Measurements from ENCODE around the gene AK9. TPM values are rescaled to one million over a fixed set of nuclear protein-coding genes. Genes with fewer than 3 reads are reported as not detected.

The AK9 gene
- total RNA-seq, 4 donors from 2014 or later = 3.1 to 9.5 (median 6.3) TPM

- no peaks in the 10 kb centered on the region for H3K9me3 ChIP-seq
- H3K27me3 ChIP-seq = no peaks in the 10 kb centered on the region
- H3K36me3 ChIP-seq = no peaks in the 10 kb centered on the region
- no peak overlapping the region for H3K4me3 ChIP-seq
- TF ChIP-seq CTCF (IDR thresholded peaks at IDR 0.05) (no peak), POLR2AphosphoS5 (IDR thresholded peaks at IDR 0.05) (no peak), EP300 (IDR thresholded peaks at IDR 0.05) (no peak), POLR2A (IDR thresholded peaks at IDR 0.05) (no peak)
- no peak for DNase-seq (ENCODE audit: low spot score in 2 of 2)
- no peaks in the 10 kb centered on the region for H3K4me1 ChIP-seq
- no peak overlapping the region for H3K27ac ChIP-seq
- 78% methylated on average over 2 of the region's 3 CpGs for WGBS
Measured at GRCh38 chr6:109516929-109517328, 174.1 kb downstream of the AK9 start.

DNA sequence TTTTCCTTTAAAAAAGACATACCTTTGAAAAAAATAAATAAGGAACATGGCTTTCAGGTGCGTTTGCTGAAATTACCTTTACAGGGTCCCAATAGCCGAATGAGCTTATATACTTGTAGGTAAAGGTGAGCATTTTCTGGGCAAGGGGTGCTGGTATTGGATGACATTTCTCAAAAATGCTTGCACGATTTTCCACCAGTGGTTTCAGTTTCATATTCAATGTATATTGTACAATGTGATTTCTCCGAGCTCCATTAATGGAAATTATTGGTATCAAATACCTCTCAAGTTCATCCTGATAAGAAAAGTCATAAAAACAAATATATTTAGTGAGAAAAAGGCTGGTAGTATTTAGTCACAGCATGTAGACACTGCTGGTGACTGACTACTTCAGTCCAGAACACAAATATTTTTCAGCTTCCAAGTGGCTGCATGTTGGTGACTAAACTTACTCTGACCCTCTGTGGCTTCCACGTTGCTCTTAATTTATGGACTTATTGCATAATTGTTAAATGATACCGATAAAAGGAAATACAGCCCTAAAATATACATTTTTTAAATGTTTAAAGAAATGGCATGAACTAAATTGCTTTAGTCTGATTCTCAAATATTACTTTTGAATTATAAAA, 175.1 kb downstream of the AK9 start:
- 69% methylated on average over 6 of the region's 6 CpGs for WGBS

GRCh38 chr6:109514946-109515345, 176.1 kb downstream of the AK9 start:
- no peaks in the 10 kb centered on the region for H3K27me3 ChIP-seq
- TF ChIP-seq CTCF (IDR thresholded peaks at IDR 0.05) (no peak), POLR2A (IDR thresholded peaks at IDR 0.05) (no peak), POLR2AphosphoS5 (IDR thresholded peaks at IDR 0.05) (no peak), EP300 (IDR thresholded peaks at IDR 0.05) (no peak)
- no peaks in the 10 kb centered on the region for H3K9me3 ChIP-seq
- H3K4me1 ChIP-seq = no peaks in the 10 kb centered on the region
- DNase-seq (ENCODE audit: low spot score in 2 of 2) = no peak
- H3K4me3 ChIP-seq = no peak overlapping the region
- 93% methylated on average over 3 of the region's 3 CpGs for WGBS
- no peak overlapping the region for H3K27ac ChIP-seq
- no peaks in the 10 kb centered on the region for H3K36me3 ChIP-seq

More for the DNA sequence above, 175.1 kb downstream of the AK9 start:
- H3K4me3 ChIP-seq = no peak overlapping the region
- H3K27ac ChIP-seq = no peak overlapping the region
- no peaks in the 10 kb centered on the region for H3K36me3 ChIP-seq
- no peaks in the 10 kb centered on the region for H3K4me1 ChIP-seq
- no peak for DNase-seq (ENCODE audit: low spot score in 2 of 2)
- no peak for TF ChIP-seq EP300 (IDR thresholded peaks at IDR 0.05)
- no peak for TF ChIP-seq CTCF (IDR thresholded peaks at IDR 0.05)
- no peak for TF ChIP-seq POLR2A (IDR thresholded peaks at IDR 0.05)
- no peak for TF ChIP-seq POLR2AphosphoS5 (IDR thresholded peaks at IDR 0.05)
- H3K27me3 ChIP-seq = no peaks in the 10 kb centered on the region
- H3K9me3 ChIP-seq = no peaks in the 10 kb centered on the region

GRCh38 chr6:109513571-109514071, 177.4 kb downstream of the AK9 start:
- TF ChIP-seq POLR2A (IDR thresholded peaks at IDR 0.05) (no peak), EP300 (IDR thresholded peaks at IDR 0.05) (no peak), CTCF (IDR thresholded peaks at IDR 0.05) (no peak), POLR2AphosphoS5 (IDR thresholded peaks at IDR 0.05) (no peak)
- WGBS = 73% methylated on average over 2 of the region's 2 CpGs
- H3K27me3 ChIP-seq = no peaks in the 10 kb centered on the region
- H3K4me1 ChIP-seq = peaks cover 10% of the 10 kb centered on the region
- no peaks in the 10 kb centered on the region for H3K36me3 ChIP-seq
- H3K9me3 ChIP-seq = no peaks in the 10 kb centered on the region
- DNase-seq (ENCODE audit: low spot score in 2 of 2) = no peak
- no peak overlapping the region for H3K27ac ChIP-seq
- H3K4me3 ChIP-seq = no peak overlapping the region

- no peak overlapping the region for H3K27ac ChIP-seq
- no peak overlapping the region for H3K4me3 ChIP-seq
- WGBS = 72% methylated on average over 2 of the region's 2 CpGs
- no peaks in the 10 kb centered on the region for H3K27me3 ChIP-seq
- TF ChIP-seq EP300 (IDR thresholded peaks at IDR 0.05) (no peak), POLR2A (IDR thresholded peaks at IDR 0.05) (no peak), POLR2AphosphoS5 (IDR thresholded peaks at IDR 0.05) (no peak), CTCF (IDR thresholded peaks at IDR 0.05) (no peak)
- no peaks in the 10 kb centered on the region for H3K36me3 ChIP-seq
- H3K9me3 ChIP-seq = no peaks in the 10 kb centered on the region
- no peak for DNase-seq (ENCODE audit: low spot score in 2 of 2)
- H3K4me1 ChIP-seq = peaks cover 10% of the 10 kb centered on the region
Measured at GRCh38 chr6:109512271-109512817, 178.7 kb downstream of the AK9 start.
